Parathyroid adenoma (tissue), 2 donors: ENCODE data around the gene REG3G.
"Not testable (repeated sequence)": the region's sequence is repeated elsewhere in the genome, so short reads cannot be mapped to it uniquely, and the experiment has no call there.

Experiments
- H2AFZ ChIP-seq: fragments of 300-600 bp; sonication (generic); one replicate; pipeline ENCODE4 v1.7.0; 2017; ENCODE audit warnings: antibody characterized with exemption, mild to moderate bottlenecking
- H3K27ac ChIP-seq: fragments of 300-600 bp; sonication (generic); one replicate; pipeline ENCODE4 v1.7.0; 2017
- H3K27me3 ChIP-seq: fragments of 300-600 bp; sonication (generic); one replicate; pipeline ENCODE4 v1.7.0; 2017; ENCODE audit warnings: low read length; ENCODE audit not compliant: control insufficient read depth, insufficient read depth
- H3K36me3 ChIP-seq: fragments of 300-600 bp; sonication (generic); one replicate; pipeline ENCODE4 v1.7.0; 2017; ENCODE audit warnings: low read length; ENCODE audit not compliant: control insufficient read depth, insufficient read depth
- H3K4me1 ChIP-seq: fragments of 300-600 bp; sonication (generic); one replicate; pipeline ENCODE4 v1.7.0; 2017; ENCODE audit warnings: control low read depth
- H3K4me2 ChIP-seq: fragments of 300-600 bp; sonication (generic); one replicate; pipeline ENCODE4 v1.7.0; 2017; ENCODE audit warnings: low read length
- H3K4me3 ChIP-seq: fragments of 300-600 bp; sonication (generic); one replicate; pipeline ENCODE4 v1.7.0; 2017; ENCODE audit warnings: low read depth, low read length
- H3K79me2 ChIP-seq: fragments of 300-600 bp; sonication (generic); one replicate; pipeline ENCODE4 v1.7.0; 2017; ENCODE audit warnings: control low read depth
- H3K9ac ChIP-seq: fragments of 300-600 bp; sonication (generic); one replicate; pipeline ENCODE4 v1.7.0; 2017; ENCODE audit warnings: mild to moderate bottlenecking
- H3K9me3 ChIP-seq: fragments of 300-600 bp; sonication (generic); one replicate; pipeline ENCODE4 v1.7.0; 2017; ENCODE audit warnings: low read length; ENCODE audit not compliant: control insufficient read depth
- CTCF ChIP-seq: fragments of 300-600 bp; sonication (generic); IDR thresholded peaks from one replicate; pipeline ENCODE4 v1.7.0; 2017; ENCODE audit warnings: antibody characterized with exemption, mild to moderate bottlenecking
- donor health status: primary hyperparathyroidism.

The REG3G gene

GRCh38 chr2:79039944-79040343, 14.4 kb downstream of the REG3G start:
- Histone ChIP-seq H3K9me3 (no peaks in the 10 kb centered on the region), H3K9ac (no peak overlapping the region), H3K36me3 (no peaks in the 10 kb centered on the region), H3K4me2 (no peak overlapping the region), H2AFZ (no peak overlapping the region), H3K4me3 (no peak overlapping the region), H3K4me1 (no peaks in the 10 kb centered on the region), H3K79me2 (no peaks in the 10 kb centered on the region), H3K27ac (no peak overlapping the region), H3K27me3 (no peaks in the 10 kb centered on the region)
- TF ChIP-seq CTCF: no peak

GRCh38 chr2:79041032-79041448, 15.5 kb downstream of the REG3G start:
- Histone ChIP-seq H2AFZ (no peak overlapping the region), H3K27me3 (no peaks in the 10 kb centered on the region), H3K4me2 (no peak overlapping the region), H3K4me3 (no peak overlapping the region), H3K4me1 (no peaks in the 10 kb centered on the region), H3K9ac (no peak overlapping the region), H3K79me2 (no peaks in the 10 kb centered on the region), H3K36me3 (no peaks in the 10 kb centered on the region), H3K27ac (no peak overlapping the region), H3K9me3 (no peaks in the 10 kb centered on the region)
- TF ChIP-seq CTCF: peak; percentile 63

- not testable (repeated sequence) for H3K9me3 ChIP-seq, H3K4me1 ChIP-seq, H3K79me2 ChIP-seq, H2AFZ ChIP-seq, H3K36me3 ChIP-seq, H3K4me2 ChIP-seq, H3K27me3 ChIP-seq, H3K27ac ChIP-seq, H3K4me3 ChIP-seq, H3K9ac ChIP-seq
Measured at GRCh38 chr2:79053486-79053885, 28.0 kb downstream of the REG3G start.

GRCh38 chr2:79054769-79055168, 29.3 kb downstream of the REG3G start:
- H2AFZ ChIP-seq, H3K4me2 ChIP-seq, H3K36me3 ChIP-seq, H3K4me1 ChIP-seq, H3K27ac ChIP-seq, H3K9me3 ChIP-seq, H3K4me3 ChIP-seq, H3K9ac ChIP-seq, H3K79me2 ChIP-seq, H3K27me3 ChIP-seq: not testable (repeated sequence)

GRCh38 chr2:79065201-79065600, 39.7 kb downstream of the REG3G start:
- no peak overlapping the region for H3K9ac ChIP-seq
- H3K4me3 ChIP-seq: no peak overlapping the region
- no peak overlapping the region for H2AFZ ChIP-seq
- no peak overlapping the region for H3K4me2 ChIP-seq
- H3K27me3 ChIP-seq: no peaks in the 10 kb centered on the region
- no peaks in the 10 kb centered on the region for H3K9me3 ChIP-seq
- H3K79me2 ChIP-seq: no peaks in the 10 kb centered on the region
- no peak overlapping the region for H3K27ac ChIP-seq
- no peaks in the 10 kb centered on the region for H3K4me1 ChIP-seq
- H3K36me3 ChIP-seq: no peaks in the 10 kb centered on the region
- no peak for TF ChIP-seq CTCF

- no peak for TF ChIP-seq CTCF
- no peak overlapping the region for H3K27ac ChIP-seq
- no peak overlapping the region for H3K4me2 ChIP-seq
- no peaks in the 10 kb centered on the region for H3K9me3 ChIP-seq
- H3K36me3 ChIP-seq: no peaks in the 10 kb centered on the region
- no peaks in the 10 kb centered on the region for H3K79me2 ChIP-seq
- H3K4me1 ChIP-seq: no peaks in the 10 kb centered on the region
- no peak overlapping the region for H3K4me3 ChIP-seq
- H3K27me3 ChIP-seq: no peaks in the 10 kb centered on the region
- no peak overlapping the region for H2AFZ ChIP-seq
- H3K9ac ChIP-seq: no peak overlapping the region
Measured at GRCh38 chr2:79071078-79071477, 45.6 kb downstream of the REG3G start.
